Peyer's patch (tissue), 4 donors: ENCODE results near the gene KIAA1671. TPM values are rescaled to one million over a fixed set of nuclear protein-coding genes. Genes with fewer than 3 reads are reported as not detected.

Experiments
- DNase-seq, 3 donors: peaks; one replicate each; pipeline ENCODE4 v3.0.0-alpha.2; 2017 to 2019
- H3K27ac ChIP-seq, 4 donors: fragments of 200-600 bp; sonication (generic); one replicate each; pipeline ENCODE4 v1.5.1; 2016 to 2019
- H3K27me3 ChIP-seq, 2 donors: fragments of 200-600 bp; sonication (generic); one replicate each; pipeline ENCODE4 v1.5.1; 2019
- H3K36me3 ChIP-seq, 3 donors: fragments of 200-600 bp; sonication (generic); one replicate each; pipeline ENCODE4 v1.5.1; 2016 to 2019
- H3K4me1 ChIP-seq, 4 donors: fragments of 200-600 bp; sonication (generic); one replicate each; pipeline ENCODE4 v1.5.1; 2016 to 2019
- H3K4me3 ChIP-seq, 4 donors: fragments of 200-600 bp; sonication (generic); 1 replicate in 3 of 4; 2 replicates in 1 of 4; pipeline ENCODE4 v1.5.1; 2016 to 2019; ENCODE audit warnings: mild to moderate bottlenecking in 1 of 4
- H3K9me3 ChIP-seq, 4 donors: fragments of 200-600 bp; sonication (generic); one replicate each; pipeline ENCODE4 v1.5.1; 2016 to 2019; ENCODE audit warnings: mild to moderate bottlenecking in 1 of 4
- POLR2A ChIP-seq, 2 donors: fragments of 450-650 bp; IDR thresholded peaks; one replicate each; pipeline ENCODE4 v1.5.1; 2017; ENCODE audit warnings: antibody characterized with exemption in 2 of 2, mild to moderate bottlenecking in 2 of 2, moderate library complexity in 2 of 2
- total RNA-seq, 4 donors: library from RNA; depleted of rRNA; stranded (reverse); fragments of >200 nt; gene quantifications; one replicate each; pipeline ENCODE4 v1.1.0, GENCODE V29; 2016
- TF ChIP-seq, protein P1 (sequence below), 6 experiments: fragments of 450-650 bp in 4 of 6; fragments of 200-600 bp in 2 of 6; sonication (generic) in 1 of 6; IDR thresholded peaks; one replicate each; pipeline ENCODE4 v1.5.1; 2017 to 2019; ENCODE audit warnings: antibody characterized with exemption in 6 of 6, mild to moderate bottlenecking in 3 of 6, moderate library complexity in 1 of 6

The KIAA1671 gene
- total RNA-seq, 4 donors from 2014 or later: 41.3 to 149 (median 113) TPM

DNA sequence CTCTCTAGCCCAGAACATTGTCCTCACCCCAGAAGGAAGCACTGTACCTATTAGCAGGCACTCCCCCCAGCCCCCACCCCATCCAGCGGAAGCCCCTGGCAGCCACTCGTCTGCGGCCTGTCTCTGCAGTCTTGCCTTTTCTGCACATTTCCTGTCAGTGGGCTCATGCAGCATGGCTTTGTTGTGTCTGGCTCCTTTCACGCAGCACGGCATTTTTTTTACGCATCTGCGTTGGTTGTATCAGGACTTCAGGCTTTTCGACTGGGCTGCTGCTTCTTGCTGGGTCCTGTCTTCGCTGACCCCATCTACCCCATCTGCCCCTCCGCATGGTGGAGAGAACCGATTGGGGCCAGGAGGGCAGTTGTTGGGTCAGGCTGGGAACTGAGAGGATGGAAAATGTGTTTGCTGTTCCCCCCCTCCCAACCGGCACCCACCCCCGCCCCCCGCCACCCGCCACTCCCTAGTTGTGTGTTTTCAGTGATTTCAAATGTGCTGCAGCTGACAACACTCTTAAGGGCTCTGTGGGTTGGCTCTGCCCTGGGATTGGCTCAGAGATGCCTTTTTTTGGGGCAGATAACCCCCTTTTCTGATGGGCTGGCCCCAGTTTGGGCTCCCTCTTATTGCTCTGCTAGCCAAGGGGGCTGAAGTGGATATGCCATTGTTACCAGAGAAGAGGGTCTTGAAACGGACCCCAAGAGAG is 110.0 kb downstream of the KIAA1671 start:
- Histone ChIP-seq H3K36me3 (peaks cover 0 to 10% (median 0%) of the 10 kb centered on the region in 3 donors), H3K27me3 (no peaks in the 10 kb centered on the region), H3K4me3 (no peak overlapping the region), H3K9me3 (no peaks in the 10 kb centered on the region), H3K27ac (peak overlapping the region in 3 of 4 donors; percentile 35 to 53 (median 51)), H3K4me1 (peaks cover 0 to 5% (median 0%) of the 10 kb centered on the region in 4 donors)
- peak in 2 of 3 donors; percentile 65 to 85 for DNase-seq
- TF ChIP-seq, protein P1, sequence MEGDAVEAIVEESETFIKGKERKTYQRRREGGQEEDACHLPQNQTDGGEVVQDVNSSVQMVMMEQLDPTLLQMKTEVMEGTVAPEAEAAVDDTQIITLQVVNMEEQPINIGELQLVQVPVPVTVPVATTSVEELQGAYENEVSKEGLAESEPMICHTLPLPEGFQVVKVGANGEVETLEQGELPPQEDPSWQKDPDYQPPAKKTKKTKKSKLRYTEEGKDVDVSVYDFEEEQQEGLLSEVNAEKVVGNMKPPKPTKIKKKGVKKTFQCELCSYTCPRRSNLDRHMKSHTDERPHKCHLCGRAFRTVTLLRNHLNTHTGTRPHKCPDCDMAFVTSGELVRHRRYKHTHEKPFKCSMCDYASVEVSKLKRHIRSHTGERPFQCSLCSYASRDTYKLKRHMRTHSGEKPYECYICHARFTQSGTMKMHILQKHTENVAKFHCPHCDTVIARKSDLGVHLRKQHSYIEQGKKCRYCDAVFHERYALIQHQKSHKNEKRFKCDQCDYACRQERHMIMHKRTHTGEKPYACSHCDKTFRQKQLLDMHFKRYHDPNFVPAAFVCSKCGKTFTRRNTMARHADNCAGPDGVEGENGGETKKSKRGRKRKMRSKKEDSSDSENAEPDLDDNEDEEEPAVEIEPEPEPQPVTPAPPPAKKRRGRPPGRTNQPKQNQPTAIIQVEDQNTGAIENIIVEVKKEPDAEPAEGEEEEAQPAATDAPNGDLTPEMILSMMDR (IDR thresholded peaks at IDR 0.05): no peak
- no peak for TF ChIP-seq POLR2A (IDR thresholded peaks at IDR 0.05)

DNA sequence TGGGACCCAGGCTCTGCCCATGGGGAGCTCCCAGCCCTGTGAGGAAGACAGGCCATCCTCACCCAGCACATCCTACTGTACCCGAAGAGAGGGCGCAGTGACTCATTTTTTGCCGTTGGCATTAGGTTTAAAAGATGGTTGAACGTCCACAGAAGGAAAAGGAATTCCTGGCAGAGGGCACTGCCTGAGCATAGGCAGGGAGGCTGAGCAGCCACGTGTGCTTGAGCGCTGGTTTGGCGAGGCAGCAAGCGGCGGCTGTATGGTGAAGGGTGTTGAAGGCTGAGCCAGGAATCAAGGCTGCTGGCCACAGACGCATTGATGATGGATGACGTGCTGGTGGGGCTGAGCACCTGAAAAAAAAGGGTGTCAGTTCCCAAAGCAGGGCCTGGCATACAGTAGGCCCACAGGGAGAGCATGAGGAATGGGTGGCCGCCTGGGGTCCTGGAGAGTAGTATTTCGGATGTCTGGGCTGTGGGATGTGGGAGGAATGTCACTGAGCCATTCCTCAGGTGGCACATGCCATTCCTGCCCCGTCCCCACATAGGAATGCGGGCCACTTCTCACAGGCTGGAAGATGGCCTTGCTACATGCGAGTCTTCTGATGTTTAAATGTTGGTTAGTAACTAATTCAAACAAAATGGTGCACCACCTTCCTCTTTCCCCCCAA is 112.5 kb downstream of the KIAA1671 start:
- TF ChIP-seq, protein P1 (IDR thresholded peaks at IDR 0.05): no peak
- TF ChIP-seq POLR2A (IDR thresholded peaks at IDR 0.05): no peak
- Histone ChIP-seq H3K4me3 (no peak overlapping the region), H3K4me1 (peaks cover 0 to 5% (median 3%) of the 10 kb centered on the region in 4 donors), H3K27me3 (no peaks in the 10 kb centered on the region), H3K9me3 (no peaks in the 10 kb centered on the region), H3K36me3 (peaks cover 0 to 8% (median 0%) of the 10 kb centered on the region in 3 donors), H3K27ac (no peak overlapping the region)
- no peak for DNase-seq

DNA sequence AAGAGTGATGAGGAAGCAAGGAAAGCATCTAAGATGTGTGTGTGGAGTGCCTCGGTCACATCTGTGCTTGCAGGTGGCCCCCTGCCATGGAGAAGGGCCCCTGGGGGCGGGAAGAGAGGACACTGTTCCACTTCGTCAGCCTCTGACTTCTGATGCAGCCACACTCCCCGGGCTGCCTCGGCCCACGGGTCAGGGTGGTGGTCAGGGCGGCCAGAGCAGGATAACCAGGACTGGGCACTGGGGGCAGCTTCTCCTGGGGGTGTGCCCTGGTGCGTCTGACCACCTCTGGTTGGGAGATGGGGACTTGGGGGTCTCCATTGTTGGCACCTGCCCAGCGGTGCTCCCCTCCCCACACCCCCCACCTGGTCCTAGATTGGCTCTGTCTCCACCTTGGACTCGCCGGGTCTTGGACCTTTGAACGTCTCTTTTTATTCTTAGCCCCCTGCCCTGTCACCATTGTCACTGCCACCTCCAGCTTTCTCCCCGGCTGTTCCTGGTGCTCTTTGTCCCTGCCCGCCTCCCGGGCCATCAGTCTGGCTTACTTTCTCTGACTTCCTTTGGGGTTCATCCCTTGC is 114.4 kb downstream of the KIAA1671 start:
- peaks cover 0 to 19% (median 0%) of the 10 kb centered on the region in 3 donors for H3K36me3 ChIP-seq
- no peaks in the 10 kb centered on the region for H3K27me3 ChIP-seq
- H3K4me3 ChIP-seq: no peak overlapping the region
- H3K4me1 ChIP-seq: peaks cover 0 to 21% (median 3%) of the 10 kb centered on the region in 4 donors
- no peak for TF ChIP-seq POLR2A (IDR thresholded peaks at IDR 0.05)
- TF ChIP-seq, protein P1 (IDR thresholded peaks at IDR 0.05): no peak
- no peaks in the 10 kb centered on the region for H3K9me3 ChIP-seq
- DNase-seq: no peak
- H3K27ac ChIP-seq: peak overlapping the region in 2 of 4 donors; percentile 70 to 74

DNA sequence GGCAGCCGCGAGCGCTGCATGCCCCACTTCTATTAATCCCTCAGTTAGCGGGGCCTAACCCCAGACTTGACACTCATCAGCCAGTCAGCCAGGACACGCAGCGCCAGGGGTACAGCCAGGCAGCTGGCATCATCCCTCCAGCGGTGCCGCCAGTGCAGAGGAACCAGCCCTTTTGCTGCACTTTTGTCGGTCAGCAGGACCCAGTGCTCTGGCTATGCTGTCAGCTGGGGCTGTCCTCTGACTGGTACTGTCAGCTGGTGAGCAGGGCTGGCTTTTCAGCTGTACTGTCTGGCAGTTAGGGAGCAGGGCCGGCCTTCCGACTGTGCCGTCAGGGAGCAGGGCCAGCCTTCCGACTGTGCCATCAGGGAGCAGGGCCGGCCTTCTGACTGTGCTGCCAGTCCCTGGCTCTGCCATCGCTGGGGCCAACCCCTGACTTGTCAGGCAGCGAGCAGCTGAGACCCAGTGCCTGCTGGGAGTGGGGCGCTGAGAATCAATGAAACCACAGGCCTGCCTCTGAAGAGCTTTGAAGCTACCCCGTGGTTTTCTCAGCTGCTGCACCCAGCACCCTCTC is 115.4 kb downstream of the KIAA1671 start:
- no peaks in the 10 kb centered on the region for H3K27me3 ChIP-seq
- peak in 1 of 2 donors; percentile 1 for TF ChIP-seq POLR2A (IDR thresholded peaks at IDR 0.05)
- TF ChIP-seq, protein P1 (IDR thresholded peaks at IDR 0.05): no peak
- H3K36me3 ChIP-seq: peaks cover 0 to 12% (median 0%) of the 10 kb centered on the region in 3 donors
- no peaks in the 10 kb centered on the region for H3K9me3 ChIP-seq
- H3K4me3 ChIP-seq: no peak overlapping the region
- DNase-seq: peak in 2 of 3 donors; percentile 71 to 82
- H3K4me1 ChIP-seq: peaks cover 0 to 23% (median 3%) of the 10 kb centered on the region in 4 donors
- H3K27ac ChIP-seq: peak overlapping the region; percentile 67 to 74 (median 72)

DNA sequence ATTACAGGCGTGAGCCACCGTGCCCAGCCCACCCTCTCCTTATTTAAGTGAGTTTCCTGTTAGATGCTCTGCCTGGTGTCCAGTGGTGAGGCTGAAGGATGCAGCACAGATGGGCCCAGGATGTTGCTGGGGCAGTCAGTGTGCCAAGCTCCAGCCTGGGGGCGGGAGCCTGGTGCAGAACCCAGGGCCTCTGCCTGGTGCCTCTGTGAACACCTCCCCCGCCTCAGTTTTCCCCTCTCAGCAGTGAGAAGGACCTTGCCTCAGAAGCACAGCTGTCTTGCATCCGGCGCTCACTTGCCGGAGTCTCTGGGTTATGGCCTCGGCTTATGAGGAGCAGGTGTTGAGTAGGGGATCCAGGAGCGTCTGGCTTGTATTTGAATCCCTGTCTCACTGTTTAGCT is 116.2 kb downstream of the KIAA1671 start:
- Histone ChIP-seq H3K4me3 (peak overlapping the region in 1 of 4 donors; percentile 10), H3K9me3 (no peaks in the 10 kb centered on the region), H3K36me3 (peaks cover 0 to 11% (median 0%) of the 10 kb centered on the region in 3 donors), H3K27me3 (no peaks in the 10 kb centered on the region), H3K27ac (peak overlapping the region; percentile 62 to 74 (median 68)), H3K4me1 (peaks cover 0 to 23% (median 3%) of the 10 kb centered on the region in 4 donors)
- no peak for TF ChIP-seq POLR2A (IDR thresholded peaks at IDR 0.05)
- TF ChIP-seq, protein P1 (IDR thresholded peaks at IDR 0.05): no peak
- DNase-seq: peak in 1 of 3 donors; percentile 26
